ENCODE results near the gene RRM1. TPM values are rescaled to one million over a fixed set of nuclear protein-coding genes. Genes with fewer than 3 reads are reported as not detected.

Gene RRM1
- total RNA-seq, result 10 to 100 TPM; 13.8 to 23.8 (median 16.8) TPM

DNA sequence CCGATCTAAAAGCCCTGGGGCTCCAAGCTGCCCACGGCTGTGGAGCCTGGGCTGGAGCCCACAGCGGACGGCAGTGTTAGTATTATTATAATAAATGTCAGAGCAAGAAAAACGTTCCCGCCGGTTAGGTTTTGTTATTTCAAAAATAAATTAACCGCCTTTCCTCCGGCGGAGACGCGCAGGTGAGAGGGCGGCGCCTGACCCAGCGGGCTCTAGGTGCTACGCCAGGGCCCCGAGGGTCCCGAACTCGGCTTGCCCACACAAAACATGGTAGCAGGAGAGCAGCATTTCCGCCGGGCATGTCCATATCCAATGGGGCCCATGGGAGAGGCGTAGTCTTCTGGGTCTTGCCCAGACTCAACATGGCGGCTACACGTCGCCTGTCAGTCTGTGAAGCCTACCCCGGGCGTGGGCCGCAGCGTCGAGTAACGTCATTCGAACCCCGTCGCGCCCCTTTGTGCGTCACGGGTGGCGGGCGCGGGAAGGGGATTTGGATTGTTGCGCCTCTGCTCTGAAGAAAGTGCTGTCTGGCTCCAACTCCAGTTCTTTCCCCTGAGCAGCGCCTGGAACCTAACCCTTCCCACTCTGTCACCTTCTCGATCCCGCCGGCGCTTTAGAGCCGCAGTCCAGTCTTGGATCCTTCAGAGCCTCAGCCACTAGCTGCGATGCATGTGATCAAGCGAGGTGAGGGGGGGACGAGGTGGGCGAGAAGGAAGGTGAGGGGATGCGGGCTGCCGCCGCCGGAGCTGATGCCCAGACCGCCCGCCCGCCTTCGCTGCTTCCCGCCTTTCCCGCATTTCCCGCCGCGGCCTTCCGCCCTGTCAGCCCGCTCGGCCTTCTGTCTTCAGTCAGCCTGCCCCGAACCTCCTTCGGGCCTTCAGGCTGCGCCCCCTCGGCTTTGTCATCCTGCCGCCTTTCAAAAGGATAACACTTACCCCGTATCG, at the start of gene RRM1:
RRM1 (plus strand) TSS at position 452 of the 944 bp plus-strand sequence; CDS start at position 666, 214 bp downstream.
- H3K27me3 ChIP-seq, result no peaks in the 10 kb centered on the region
- H3K36me3 ChIP-seq, result no peaks in the 10 kb centered on the region
- intact Hi-C loops (cut with DNase I; ENCODE audit: low total_unique reads) (no loop called here), in situ Hi-C loops (cut with MboI; ENCODE audit: low pct_ligation_motif_present in 1 of 4, low pct_unique_long_range_greater_than_20kb in 1 of 4, low sequenced_read_pairs in 3 of 4) (no loop called here)
- peak within 1 kb of the TSS; percentile 89 to 96 (median 92) for H3K27ac ChIP-seq
- TF ChIP-seq POLR2A (IDR thresholded peaks at IDR 0.05) (peak; percentile 81), EP300 (IDR thresholded peaks at IDR 0.05; ENCODE audit: low read depth) (no peak), POLR2AphosphoS5 (IDR thresholded peaks at IDR 0.05) (peak; percentile 82 to 89 (median 82))
- TF ChIP-seq, protein P1, sequence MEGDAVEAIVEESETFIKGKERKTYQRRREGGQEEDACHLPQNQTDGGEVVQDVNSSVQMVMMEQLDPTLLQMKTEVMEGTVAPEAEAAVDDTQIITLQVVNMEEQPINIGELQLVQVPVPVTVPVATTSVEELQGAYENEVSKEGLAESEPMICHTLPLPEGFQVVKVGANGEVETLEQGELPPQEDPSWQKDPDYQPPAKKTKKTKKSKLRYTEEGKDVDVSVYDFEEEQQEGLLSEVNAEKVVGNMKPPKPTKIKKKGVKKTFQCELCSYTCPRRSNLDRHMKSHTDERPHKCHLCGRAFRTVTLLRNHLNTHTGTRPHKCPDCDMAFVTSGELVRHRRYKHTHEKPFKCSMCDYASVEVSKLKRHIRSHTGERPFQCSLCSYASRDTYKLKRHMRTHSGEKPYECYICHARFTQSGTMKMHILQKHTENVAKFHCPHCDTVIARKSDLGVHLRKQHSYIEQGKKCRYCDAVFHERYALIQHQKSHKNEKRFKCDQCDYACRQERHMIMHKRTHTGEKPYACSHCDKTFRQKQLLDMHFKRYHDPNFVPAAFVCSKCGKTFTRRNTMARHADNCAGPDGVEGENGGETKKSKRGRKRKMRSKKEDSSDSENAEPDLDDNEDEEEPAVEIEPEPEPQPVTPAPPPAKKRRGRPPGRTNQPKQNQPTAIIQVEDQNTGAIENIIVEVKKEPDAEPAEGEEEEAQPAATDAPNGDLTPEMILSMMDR (IDR thresholded peaks at IDR 0.05), result no peak
- 0% methylated on average over 1 to 72 of the region's 74 CpGs for WGBS, 2 donors (ENCODE audit: low coverage in 1 of 2)
- H3K9me3 ChIP-seq, result no peaks in the 10 kb centered on the region
- H3K4me3 ChIP-seq, result peak within 1 kb of the TSS; percentile 63 to 75 (median 68)
- peak; percentile 94 for DNase-seq
- peaks cover 6 to 24% (median 16%) of the 10 kb centered on the region in 4 donors for H3K4me1 ChIP-seq

DNA sequence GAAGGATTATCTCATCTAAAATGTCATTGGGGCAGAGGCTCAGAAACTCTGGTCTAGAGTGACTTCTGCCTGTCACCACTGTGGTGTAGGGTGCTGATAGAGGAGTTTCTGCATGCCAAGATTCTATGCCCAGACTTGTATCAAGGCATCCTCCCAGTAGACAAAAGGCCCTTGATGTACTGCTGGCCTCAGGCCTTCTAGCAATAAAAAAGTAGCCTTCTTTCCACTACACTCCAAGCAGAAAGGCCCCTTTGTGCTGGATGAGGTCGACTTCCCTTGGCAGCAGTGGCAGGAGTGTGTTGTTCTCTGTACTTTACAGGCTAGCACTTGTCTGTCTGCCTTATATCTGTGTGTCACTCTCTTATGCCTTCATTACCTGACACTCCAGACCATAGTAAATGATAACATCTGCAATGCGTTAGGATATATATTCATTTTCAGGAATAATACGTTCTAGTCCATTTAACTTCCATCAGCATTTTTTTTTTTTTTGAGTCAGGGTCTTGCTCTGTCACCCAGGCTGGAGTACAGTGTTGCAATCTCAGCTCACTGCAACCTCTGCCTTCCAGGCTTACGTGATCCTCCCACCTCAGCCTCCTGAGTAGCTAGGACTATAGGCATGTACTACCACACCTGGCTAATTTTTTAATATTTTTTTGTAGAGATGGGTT, 49.5 kb upstream of the RRM1 start:
- H3K27ac ChIP-seq, result peak overlapping the region in 1 of 4 donors; percentile 48

DNA sequence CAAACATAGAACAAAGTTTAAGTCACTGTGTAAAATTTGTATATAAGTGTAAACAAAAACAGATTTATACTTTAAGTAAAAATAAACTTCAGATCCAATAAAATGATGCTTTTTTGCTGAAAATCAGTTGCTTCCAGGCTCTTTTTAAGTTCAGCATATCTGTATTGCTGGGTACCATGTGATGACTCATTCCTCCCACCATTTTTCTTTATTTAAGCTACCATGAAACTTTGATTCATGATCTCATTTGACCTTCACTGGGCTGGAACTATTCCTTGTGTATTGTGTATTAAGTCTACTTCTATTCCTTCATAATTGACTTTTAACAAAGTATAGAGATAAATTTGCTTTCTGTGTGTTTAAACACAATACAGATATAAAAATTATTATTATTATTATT, 46.3 kb upstream of the RRM1 start:
- no peaks in the 10 kb centered on the region for H3K9me3 ChIP-seq
- in situ Hi-C loops (cut with MboI; ENCODE audit: low pct_ligation_motif_present in 1 of 4, low pct_unique_long_range_greater_than_20kb in 1 of 4, low sequenced_read_pairs in 3 of 4), result no loop called here
- no peaks in the 10 kb centered on the region for H3K36me3 ChIP-seq
- H3K4me1 ChIP-seq, result peaks cover 0 to 16% (median 0%) of the 10 kb centered on the region in 4 donors
- intact Hi-C loops (cut with DNase I; ENCODE audit: low total_unique reads), result no loop called here
- no peak overlapping the region for H3K27ac ChIP-seq
- H3K4me3 ChIP-seq, result no peak overlapping the region
- H3K27me3 ChIP-seq, result no peaks in the 10 kb centered on the region
- DNase-seq, result no peak
- TF ChIP-seq, protein P1 (IDR thresholded peaks at IDR 0.05), result no peak
- no peak for TF ChIP-seq POLR2AphosphoS5 (IDR thresholded peaks at IDR 0.05)
- no peak for TF ChIP-seq POLR2A (IDR thresholded peaks at IDR 0.05)

More for the DNA sequence above, 49.5 kb upstream of the RRM1 start:
- intact Hi-C loops (cut with DNase I; ENCODE audit: low total_unique reads), result no loop called here
- no peaks in the 10 kb centered on the region for H3K9me3 ChIP-seq
- in situ Hi-C loops (cut with MboI; ENCODE audit: low pct_ligation_motif_present in 1 of 4, low pct_unique_long_range_greater_than_20kb in 1 of 4, low sequenced_read_pairs in 3 of 4), result no loop called here
- no peaks in the 10 kb centered on the region for H3K27me3 ChIP-seq
- TF ChIP-seq POLR2A (IDR thresholded peaks at IDR 0.05) (no peak), EP300 (IDR thresholded peaks at IDR 0.05; ENCODE audit: low read depth) (no peak), POLR2AphosphoS5 (IDR thresholded peaks at IDR 0.05) (no peak)
- TF ChIP-seq, protein P1 (IDR thresholded peaks at IDR 0.05), result no peak
- H3K4me1 ChIP-seq, result peaks cover 0 to 16% (median 0%) of the 10 kb centered on the region in 4 donors
- H3K36me3 ChIP-seq, result no peaks in the 10 kb centered on the region
- no peak overlapping the region for H3K4me3 ChIP-seq
- 48 to 60% methylated on average over 1 to 4 of the region's 4 CpGs for WGBS, 2 donors (ENCODE audit: low coverage in 1 of 2)
- no peak for DNase-seq

DNA sequence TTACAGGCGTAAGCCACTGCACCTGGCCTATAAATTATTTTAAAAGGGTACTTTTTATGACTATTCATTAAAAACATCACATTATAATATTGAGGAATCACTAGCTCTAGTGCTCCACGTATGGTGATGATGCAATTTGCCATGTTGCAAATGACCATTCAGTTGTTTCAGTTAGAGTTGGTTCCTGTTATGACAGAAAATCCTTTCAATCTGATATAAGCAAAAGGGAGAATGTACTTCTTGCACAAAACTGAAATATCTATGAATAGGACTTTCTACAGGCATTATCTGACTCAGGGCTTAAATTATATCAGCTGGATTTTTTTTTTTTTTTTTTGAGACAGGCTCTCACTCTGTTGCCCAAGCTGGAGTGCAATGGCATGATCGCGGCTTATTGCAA, 45.6 kb upstream of the RRM1 start:
- DNase-seq, result no peak
- no peaks in the 10 kb centered on the region for H3K36me3 ChIP-seq
- 85 to 87% methylated on average over 2 to 4 of the region's 4 CpGs for WGBS, 2 donors (ENCODE audit: low coverage in 1 of 2)
- H3K4me1 ChIP-seq, result peaks cover 0 to 14% (median 0%) of the 10 kb centered on the region in 4 donors
- no peak overlapping the region for H3K4me3 ChIP-seq
- H3K9me3 ChIP-seq, result no peaks in the 10 kb centered on the region
- intact Hi-C loops (cut with DNase I; ENCODE audit: low total_unique reads), result no loop called here
- no peak overlapping the region for H3K27ac ChIP-seq
- no peaks in the 10 kb centered on the region for H3K27me3 ChIP-seq
- in situ Hi-C loops (cut with MboI; ENCODE audit: low pct_ligation_motif_present in 1 of 4, low pct_unique_long_range_greater_than_20kb in 1 of 4, low sequenced_read_pairs in 3 of 4), result no loop called here
- TF ChIP-seq POLR2A (IDR thresholded peaks at IDR 0.05) (no peak), EP300 (IDR thresholded peaks at IDR 0.05; ENCODE audit: low read depth) (no peak), POLR2AphosphoS5 (IDR thresholded peaks at IDR 0.05) (no peak)
- TF ChIP-seq, protein P1 (IDR thresholded peaks at IDR 0.05), result no peak
